Astrocyte of the cerebellum (primary cell): ENCODE data around the gene KIF9.
"Not testable (repeated sequence)": the region's sequence is repeated elsewhere in the genome, so short reads cannot be mapped to it uniquely, and the experiment has no call there.

Experiments used
- DNase-seq: peaks from one replicate; pipeline ENCODE4 v3.0.0-alpha.2; 2011; ENCODE audit warnings: low read depth
- H3K4me3 ChIP-seq: 2 replicates; pipeline ENCODE4 v1.5.1; 2011; ENCODE audit warnings: mild to moderate bottlenecking, low read depth, low read length, moderate library complexity
- in situ Hi-C: cut with HindIII; loops from 2 replicates; pipeline ENCODE4 v1.10.0; 2017; ENCODE audit warnings: low sequenced_read_pairs
- TF ChIP-seq, protein P1 (sequence below): IDR thresholded peaks from 2 replicates; pipeline ENCODE4 v1.5.1; 2012; ENCODE audit warnings: low read length, low read depth, moderate library complexity, mild to moderate bottlenecking; ENCODE audit errors: missing control alignments

KIF9 gene

DNA sequence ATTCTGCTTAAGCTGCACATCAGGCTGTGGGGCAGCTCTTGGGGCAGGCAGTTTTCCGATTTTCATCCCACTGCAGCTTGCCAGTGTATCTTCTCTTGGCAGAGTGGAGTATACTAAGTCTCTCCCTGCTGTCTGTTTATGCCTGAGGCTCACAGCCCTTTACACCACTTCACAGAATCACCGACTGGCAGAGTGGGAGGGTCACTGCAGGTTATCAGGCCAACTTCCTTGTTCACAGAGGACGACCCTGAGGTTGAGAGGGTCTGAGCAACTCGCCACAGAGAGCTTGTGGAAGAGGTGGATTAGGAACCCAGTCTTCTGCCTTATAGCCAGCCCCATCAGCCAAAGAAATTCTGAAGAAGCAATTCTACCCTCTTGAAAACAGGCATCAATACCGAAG is 30.9 kb downstream of the KIF9 start:
- DNase-seq, result no peak
- in situ Hi-C loops, result no loop called here
- TF ChIP-seq, protein P1, sequence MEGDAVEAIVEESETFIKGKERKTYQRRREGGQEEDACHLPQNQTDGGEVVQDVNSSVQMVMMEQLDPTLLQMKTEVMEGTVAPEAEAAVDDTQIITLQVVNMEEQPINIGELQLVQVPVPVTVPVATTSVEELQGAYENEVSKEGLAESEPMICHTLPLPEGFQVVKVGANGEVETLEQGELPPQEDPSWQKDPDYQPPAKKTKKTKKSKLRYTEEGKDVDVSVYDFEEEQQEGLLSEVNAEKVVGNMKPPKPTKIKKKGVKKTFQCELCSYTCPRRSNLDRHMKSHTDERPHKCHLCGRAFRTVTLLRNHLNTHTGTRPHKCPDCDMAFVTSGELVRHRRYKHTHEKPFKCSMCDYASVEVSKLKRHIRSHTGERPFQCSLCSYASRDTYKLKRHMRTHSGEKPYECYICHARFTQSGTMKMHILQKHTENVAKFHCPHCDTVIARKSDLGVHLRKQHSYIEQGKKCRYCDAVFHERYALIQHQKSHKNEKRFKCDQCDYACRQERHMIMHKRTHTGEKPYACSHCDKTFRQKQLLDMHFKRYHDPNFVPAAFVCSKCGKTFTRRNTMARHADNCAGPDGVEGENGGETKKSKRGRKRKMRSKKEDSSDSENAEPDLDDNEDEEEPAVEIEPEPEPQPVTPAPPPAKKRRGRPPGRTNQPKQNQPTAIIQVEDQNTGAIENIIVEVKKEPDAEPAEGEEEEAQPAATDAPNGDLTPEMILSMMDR, result no peak
- H3K4me3 ChIP-seq, result no peak overlapping the region

GRCh38 chr3:47251085-47251484 is 31.5 kb downstream of the KIF9 start:
- H3K4me3 ChIP-seq, in situ Hi-C loops, DNase-seq: not testable (repeated sequence)

- DNase-seq, result no peak
- TF ChIP-seq, protein P1, result peak; percentile 38
- in situ Hi-C loops, result no loop called here
Measured at GRCh38 chr3:47250309-47251060, 32.1 kb downstream of the KIF9 start.

DNA sequence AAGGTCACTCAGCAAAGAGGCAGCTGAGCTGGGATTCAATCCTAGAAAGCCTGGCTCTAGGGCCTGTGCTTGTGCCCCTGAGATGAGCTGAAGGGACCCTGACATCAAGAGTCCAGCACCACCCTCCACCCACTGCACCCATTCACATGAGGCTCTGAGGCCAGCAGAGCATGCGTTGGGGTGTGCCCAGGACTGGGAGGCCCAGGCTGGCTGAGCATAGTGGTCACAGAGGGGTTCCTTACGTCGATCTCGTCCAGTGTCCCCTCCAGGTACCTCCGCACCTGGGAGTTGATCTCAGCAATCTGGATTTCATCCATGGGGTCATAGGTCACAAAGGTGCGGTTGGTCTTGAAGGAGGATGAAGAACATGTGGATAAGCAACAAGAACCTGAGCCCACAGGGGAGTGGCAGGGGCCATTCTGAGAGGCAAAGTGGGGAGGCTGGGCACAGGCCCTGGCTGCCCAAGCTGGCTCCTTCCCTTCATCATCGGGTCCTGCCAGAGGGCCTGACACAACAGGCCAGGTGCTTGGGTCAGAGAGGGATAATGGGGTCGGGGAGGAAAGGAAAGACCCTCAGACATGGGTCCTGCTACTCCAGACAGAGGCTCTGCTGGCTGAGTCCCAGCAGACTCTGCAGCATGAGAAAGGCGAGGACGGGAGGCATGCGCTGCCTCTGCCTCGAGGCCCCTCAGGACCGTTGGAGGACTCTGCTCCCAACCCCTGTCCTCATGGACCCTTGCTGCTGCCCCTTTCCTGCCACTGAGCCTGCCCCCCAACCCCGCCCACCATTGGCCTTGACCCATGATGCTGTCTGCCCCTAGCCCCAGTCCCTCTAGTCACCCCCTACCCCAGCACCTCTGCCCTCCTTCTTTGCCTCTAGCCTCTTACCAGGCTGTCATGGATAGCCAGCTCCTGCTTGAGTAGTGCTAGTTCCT is 35.2 kb downstream of the KIF9 start:
- DNase-seq, result no peak
- no peak overlapping the region for H3K4me3 ChIP-seq
- in situ Hi-C loops, result no loop called here
- TF ChIP-seq, protein P1, result no peak

More at GRCh38 chr3:47250309-47251060, 32.1 kb downstream of the KIF9 start:
- H3K4me3 ChIP-seq, result no peak overlapping the region

DNA sequence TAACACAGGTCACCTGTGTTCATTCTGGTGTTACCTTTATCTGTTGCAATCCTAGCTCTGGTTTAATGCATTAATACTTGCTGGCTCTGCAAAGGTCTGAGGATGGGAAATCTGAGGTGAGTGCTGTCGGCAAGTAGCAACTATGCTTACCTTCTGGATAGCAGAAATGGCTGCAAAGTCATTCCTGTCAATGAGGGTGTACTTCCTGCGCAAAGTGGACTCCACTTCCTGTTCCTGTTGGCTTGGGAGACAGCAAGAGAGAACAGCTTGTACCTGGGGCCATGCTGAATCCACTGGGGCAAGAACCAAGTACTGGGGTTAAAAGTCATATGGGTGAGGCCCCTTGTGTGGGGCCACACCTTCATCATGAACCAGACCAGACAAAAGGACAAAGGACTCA is 37.3 kb downstream of the KIF9 start:
- TF ChIP-seq, protein P1, result no peak
- DNase-seq, result no peak
- in situ Hi-C loops, result no loop called here
- H3K4me3 ChIP-seq, result no peak overlapping the region

DNA sequence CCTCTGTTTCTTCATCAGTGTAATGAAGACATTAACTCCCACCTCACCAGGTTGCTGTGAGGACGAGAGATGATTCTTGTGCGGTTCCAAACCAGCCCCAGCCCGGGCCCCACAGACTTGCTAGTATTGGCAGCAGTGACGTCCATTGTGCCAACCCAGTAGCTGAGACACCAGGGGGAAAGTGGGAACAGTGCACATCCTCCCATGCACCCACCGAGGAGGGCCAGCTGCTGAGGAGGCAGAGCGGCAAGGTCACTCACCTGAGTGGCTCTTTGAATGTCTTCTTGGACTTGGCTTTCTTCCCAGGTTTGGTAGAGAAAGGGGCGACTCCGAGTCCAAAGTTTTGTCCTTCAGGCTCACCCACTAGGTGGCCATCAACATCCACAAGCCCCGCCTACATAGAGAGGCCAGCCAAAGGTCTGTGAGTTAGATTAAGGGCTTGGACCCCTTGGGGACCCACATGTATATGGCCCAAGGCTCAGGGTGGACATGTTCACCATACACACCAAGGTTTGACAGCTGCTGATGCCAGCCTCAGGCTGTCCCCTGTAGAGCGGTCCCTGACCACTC is 38.0 kb downstream of the KIF9 start:
- TF ChIP-seq, protein P1, result no peak
- in situ Hi-C loops, result no loop called here
- DNase-seq, result no peak
- no peak overlapping the region for H3K4me3 ChIP-seq
